Measurements from ENCODE around the gene R3HDM2. TPM values are rescaled to one million over a fixed set of nuclear protein-coding genes. Genes with fewer than 3 reads are reported as not detected.
"Not testable (repeated sequence)": the region's sequence is repeated elsewhere in the genome, so short reads cannot be mapped to it uniquely, and the experiment has no call there.

The R3HDM2 gene
- total RNA-seq, 1 donor from 2014 or later = 65.1 TPM

- intact Hi-C loops (cut with micrococcal nuclease) = no loop called here
These were observed 89.4 kb downstream of the R3HDM2 start for GRCh38 chr12:57341275-57341990.

GRCh38 chr12:57340104-57340503, 90.7 kb downstream of the R3HDM2 start:
- intact Hi-C loops (cut with micrococcal nuclease) = no loop called here

GRCh38 chr12:57336299-57336698, 94.5 kb downstream of the R3HDM2 start:
- intact Hi-C loops (cut with micrococcal nuclease) = not testable (repeated sequence)

GRCh38 chr12:57334219-57334618, 96.6 kb downstream of the R3HDM2 start:
- intact Hi-C loops (cut with micrococcal nuclease) = no loop called here

- intact Hi-C loops (cut with micrococcal nuclease) = no loop called here
These were observed 98.1 kb downstream of the R3HDM2 start for GRCh38 chr12:57332646-57333312.

- intact Hi-C loops (cut with micrococcal nuclease) = no loop called here
These were observed 99.9 kb downstream of the R3HDM2 start for GRCh38 chr12:57330992-57331391.

- intact Hi-C loops (cut with micrococcal nuclease) = no loop called here
These were observed 101.6 kb downstream of the R3HDM2 start for GRCh38 chr12:57329219-57329618.

DNA sequence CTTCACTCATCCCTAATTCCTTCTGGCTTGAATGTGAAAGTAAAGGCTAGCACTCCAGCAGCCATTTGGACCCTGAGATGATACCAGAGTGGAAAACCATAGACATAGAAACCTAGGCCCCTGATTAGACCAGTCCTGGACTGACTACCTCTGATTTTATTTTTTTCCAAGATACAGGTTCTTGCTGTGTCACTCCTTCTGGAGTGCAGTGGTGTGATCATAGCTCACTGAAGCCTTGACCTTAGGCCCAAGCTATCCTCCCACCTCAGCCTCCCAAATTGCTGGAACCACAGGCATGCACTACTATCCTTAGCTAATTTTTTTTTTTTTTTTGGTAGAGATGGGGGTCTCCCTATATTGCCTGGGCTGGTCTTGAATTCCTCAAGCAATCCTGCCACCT, 105.4 kb downstream of the R3HDM2 start:
- intact Hi-C loops (cut with micrococcal nuclease) = no loop called here

GRCh38 chr12:57323416-57323815, 107.4 kb downstream of the R3HDM2 start:
- intact Hi-C loops (cut with micrococcal nuclease) = no loop called here

DNA sequence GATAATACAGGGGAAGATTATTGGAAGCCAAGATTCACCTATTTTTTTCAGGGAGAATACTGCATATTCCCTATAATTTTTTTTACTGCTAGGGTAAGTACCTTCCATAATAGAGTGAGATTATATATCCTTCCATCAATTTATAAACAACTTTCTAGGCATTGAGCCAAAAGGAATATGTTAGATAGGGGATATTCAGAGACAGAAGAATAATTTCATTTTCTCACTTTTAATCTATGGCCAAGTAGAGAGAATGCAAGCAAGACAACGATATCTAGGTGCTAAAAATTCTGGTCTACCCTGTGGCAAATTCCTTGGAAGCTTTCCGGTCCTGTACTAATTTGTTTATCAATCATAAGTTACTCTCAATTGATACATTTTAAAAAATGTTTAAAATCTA, 110.2 kb downstream of the R3HDM2 start:
- intact Hi-C loops (cut with micrococcal nuclease) = no loop called here

DNA sequence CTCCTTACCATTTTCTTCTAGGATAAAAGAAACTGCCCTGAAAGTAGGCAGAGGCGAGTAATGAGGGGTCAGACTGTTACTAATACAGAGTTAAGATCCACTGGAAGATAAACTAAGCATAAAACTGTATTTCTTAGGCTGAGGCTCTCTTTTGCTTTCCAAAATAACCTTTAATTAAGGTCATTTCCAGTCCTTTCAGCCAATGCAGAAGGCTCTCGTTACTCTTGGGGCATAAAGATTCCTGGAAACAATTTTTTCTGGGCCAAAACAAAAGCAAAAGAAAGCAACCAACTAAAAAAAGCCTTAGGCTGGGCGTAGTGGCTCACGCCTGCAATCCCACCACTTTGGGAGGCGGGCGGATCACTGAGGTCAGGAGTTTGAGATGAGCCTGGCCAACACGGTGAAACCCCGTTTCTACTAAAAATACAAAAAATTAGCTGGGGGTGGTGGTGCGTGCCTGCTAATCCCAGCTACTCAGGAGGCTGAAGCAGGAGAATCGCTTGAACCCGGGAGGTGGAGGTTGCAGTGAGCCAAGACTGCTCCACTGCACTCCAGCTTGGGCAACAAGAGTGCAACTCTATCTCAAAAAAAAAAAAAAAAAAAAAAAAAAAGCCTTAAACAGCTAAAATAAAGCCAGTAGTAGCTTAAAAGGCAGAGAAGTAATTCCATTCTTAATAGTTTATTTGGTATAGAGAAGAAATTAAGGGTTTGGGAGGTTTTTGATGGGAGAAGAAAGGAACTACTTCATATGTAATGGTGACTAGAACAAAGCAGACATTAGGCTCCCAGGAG, 111.0 kb downstream of the R3HDM2 start:
- intact Hi-C loops (cut with micrococcal nuclease) = no loop called here

GRCh38 chr12:57315681-57316080, 115.2 kb downstream of the R3HDM2 start:
- intact Hi-C loops (cut with micrococcal nuclease) = no loop called here

GRCh38 chr12:57312287-57312686, 118.6 kb downstream of the R3HDM2 start:
- intact Hi-C loops (cut with micrococcal nuclease) = not testable (repeated sequence)

DNA sequence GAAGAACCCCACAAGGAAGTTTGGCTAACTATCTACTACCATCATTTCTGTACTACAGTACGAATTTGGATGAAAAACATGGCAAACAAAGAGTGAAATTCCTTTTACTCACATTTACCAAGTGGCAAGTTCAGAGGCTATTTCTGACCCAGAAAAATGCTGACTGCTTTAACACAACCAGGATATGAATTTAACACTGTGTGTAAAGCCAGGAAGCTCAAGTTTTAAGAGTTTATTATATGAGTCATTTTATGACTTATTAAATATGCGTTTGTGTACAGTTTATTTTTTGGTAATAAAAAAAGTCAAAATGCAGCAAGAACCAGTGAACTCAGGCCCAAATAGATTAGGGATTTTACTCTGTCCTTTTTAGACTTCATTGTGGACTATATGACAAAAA, 121.4 kb downstream of the R3HDM2 start:
- intact Hi-C loops (cut with micrococcal nuclease) = no loop called here

GRCh38 chr12:57300961-57301584, 129.8 kb downstream of the R3HDM2 start:
- intact Hi-C loops (cut with micrococcal nuclease) = no loop called here

GRCh38 chr12:57299514-57300016, 131.3 kb downstream of the R3HDM2 start:
- intact Hi-C loops (cut with micrococcal nuclease) = no loop called here

- intact Hi-C loops (cut with micrococcal nuclease) = no loop called here
These were observed 134.6 kb downstream of the R3HDM2 start for GRCh38 chr12:57296291-57296690.

DNA sequence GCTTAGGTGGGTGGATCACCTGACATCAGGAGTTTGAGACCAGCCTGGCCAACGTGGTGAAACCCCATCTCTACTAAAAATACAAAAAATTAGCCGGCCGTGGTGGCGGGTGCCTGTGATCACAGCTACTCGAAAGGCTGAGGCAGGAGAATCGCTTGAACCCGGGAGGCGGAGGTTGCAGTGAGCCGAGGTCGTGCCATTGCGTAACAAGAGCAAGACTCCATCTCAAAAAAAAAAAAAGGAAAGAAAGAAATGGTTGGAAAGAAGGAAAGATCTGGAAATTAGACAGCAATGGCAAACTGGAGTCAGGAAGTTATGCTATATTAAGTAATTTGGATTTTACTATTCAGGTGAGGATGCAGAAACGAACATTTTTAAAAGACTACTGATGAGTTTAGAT, 148.8 kb downstream of the R3HDM2 start:
- intact Hi-C loops (cut with micrococcal nuclease) = loop anchor here (5.0 kb wide), 1 partner anchor 175 kb away; the partner anchor contains the start of genes GLI1 and INHBE

DNA sequence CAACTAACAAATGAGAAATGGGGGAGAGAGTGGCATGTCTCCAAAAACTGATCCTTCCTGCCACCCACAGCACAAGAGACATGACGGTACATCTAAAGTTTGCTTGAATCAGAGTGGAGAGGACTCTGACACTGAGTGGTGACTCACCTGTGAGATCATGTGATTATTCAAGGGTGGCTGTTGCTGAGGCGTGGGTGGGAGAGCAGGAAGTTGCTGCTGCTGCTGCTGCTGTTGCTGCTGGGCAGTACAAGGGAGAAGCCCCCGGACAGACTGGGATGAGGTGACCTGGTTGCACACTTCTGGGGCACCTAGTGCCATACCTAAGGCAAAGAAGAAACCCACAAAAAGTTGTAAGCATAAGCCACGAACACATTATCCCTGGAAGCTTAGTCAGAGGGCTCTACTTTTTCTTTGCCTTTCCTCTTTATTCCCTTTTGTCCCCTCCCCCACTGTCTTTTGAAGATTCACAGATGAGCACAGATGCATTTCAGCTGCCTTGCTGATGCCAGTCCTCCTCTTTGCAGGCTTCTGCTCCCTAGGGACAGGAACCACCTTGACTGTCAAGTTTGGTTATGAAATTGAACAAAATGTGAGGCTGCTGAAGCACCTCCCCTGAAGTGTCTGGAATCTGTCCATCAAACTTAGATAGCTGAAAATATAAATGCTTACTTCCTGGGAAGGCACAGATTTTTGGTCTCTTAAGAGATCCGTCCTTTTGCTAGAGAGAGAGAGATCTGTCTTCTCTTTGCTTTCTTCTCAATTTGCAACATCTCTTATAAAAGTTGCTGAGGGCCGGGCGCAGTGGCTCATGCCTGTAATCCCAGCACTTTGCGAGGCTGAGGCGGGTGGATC, 150.4 kb downstream of the R3HDM2 start:
- intact Hi-C loops (cut with micrococcal nuclease) = loop anchor here (5.0 kb wide), 1 partner anchor 177 kb away; the partner anchor contains the start of genes GLI1 and INHBE

Data from T-helper 2 cell treated with Interferon-gamma antibody and Interleukin-4, amounts not matched to agents 100 ng/mL and 5 ng/mL, for 36 hours (primary cell).